Left ventricle myocardium inferior (tissue), 1 donor: Measurements from ENCODE around the gene MEIS2. TPM values are rescaled to one million over a fixed set of nuclear protein-coding genes. Genes with fewer than 3 reads are reported as not detected.

ENCODE experiments used
- DNase-seq: peaks from one replicate; pipeline ENCODE4 v3.0.0-alpha.2; 2020
- H3K27ac ChIP-seq: fragments of 200-600 bp; replicated peaks from 2 replicates; pipeline ENCODE4 v1.8.0; 2021
- H3K27me3 ChIP-seq: fragments of 200-600 bp; 2 replicates; pipeline ENCODE4 v1.8.0; 2021; ENCODE audit warnings: low read depth
- H3K36me3 ChIP-seq: fragments of 200-600 bp; 2 replicates; pipeline ENCODE4 v1.8.0; 2021
- H3K4me1 ChIP-seq: fragments of 200-600 bp; 2 replicates; pipeline ENCODE4 v1.8.0; 2021
- H3K4me3 ChIP-seq: fragments of 200-600 bp; 2 replicates; pipeline ENCODE4 v1.8.0; 2021; ENCODE audit warnings: mild to moderate bottlenecking, moderate library complexity
- H3K9me3 ChIP-seq: fragments of 200-600 bp; replicated peaks from 2 replicates; pipeline ENCODE4 v1.8.0; 2021
- intact Hi-C: fragments of 100-400 bp; cut with micrococcal nuclease; formaldehyde crosslinking; loops from one replicate; pipeline ENCODE4 v1.11.0; 2022
- total RNA-seq: library from RNA; stranded (reverse); fragmentation: NEBNext Ultra II Directional; extraction: Animal tissue kit (Norgen Biotek cat#: 25700); gene quantifications from one replicate; pipeline ENCODE4 v1.2.1, GENCODE V29; 2021
- TF ChIP-seq, protein P1 (sequence below): fragments of 200-600 bp; IDR thresholded peaks from 2 replicates; pipeline ENCODE4 v1.8.0; 2021; ENCODE audit warnings: antibody characterized with exemption, mild to moderate bottlenecking, borderline replicate concordance
- donor health status: DM: no; HTN: yes; CAD: no; lungs with severe emphysema.

MEIS2 gene
- total RNA-seq, 1 donor from 2014 or later, result 36.0 TPM

DNA sequence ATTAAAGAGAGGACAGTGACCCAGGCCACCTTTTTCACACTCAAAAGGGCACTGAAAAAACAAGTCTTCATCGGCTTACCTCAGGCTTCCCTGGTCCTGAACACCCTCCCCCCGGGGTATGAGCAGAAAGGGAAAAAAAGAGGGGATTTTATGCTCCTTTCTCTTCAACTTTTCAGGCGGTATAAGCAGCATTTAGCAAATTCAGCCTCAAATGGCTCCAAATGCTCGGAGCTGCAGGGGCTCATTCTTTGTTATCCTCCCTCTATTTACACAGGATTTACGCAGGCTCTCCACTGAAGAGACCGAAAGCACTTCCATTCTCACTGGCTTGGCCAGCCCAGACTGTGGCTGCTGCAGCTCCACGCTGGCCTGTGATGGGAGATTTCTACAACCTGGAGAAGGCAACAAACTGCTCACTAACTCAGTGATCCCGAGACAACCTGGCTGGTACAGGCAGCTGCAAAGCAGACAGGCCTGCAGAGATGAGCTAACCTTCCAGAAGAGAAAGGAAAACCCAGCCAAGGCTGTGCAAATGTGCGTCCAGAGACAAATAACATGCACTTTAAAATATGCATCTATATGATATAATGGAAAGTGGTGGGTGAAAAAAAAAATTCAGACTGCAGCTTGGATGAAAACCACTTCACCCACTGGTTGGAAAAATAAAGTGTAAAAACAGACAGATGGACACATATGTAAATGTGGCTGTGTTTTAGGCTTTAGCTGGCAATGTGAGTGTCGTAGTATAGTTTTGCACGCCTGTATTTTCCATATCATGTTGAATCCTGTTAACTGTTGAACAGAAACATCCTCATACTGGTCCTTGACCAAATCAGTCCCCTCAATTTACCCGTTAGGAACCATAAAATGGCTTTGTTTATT lies 54.2 kb downstream of the MEIS2 start:
- TF ChIP-seq, protein P1, sequence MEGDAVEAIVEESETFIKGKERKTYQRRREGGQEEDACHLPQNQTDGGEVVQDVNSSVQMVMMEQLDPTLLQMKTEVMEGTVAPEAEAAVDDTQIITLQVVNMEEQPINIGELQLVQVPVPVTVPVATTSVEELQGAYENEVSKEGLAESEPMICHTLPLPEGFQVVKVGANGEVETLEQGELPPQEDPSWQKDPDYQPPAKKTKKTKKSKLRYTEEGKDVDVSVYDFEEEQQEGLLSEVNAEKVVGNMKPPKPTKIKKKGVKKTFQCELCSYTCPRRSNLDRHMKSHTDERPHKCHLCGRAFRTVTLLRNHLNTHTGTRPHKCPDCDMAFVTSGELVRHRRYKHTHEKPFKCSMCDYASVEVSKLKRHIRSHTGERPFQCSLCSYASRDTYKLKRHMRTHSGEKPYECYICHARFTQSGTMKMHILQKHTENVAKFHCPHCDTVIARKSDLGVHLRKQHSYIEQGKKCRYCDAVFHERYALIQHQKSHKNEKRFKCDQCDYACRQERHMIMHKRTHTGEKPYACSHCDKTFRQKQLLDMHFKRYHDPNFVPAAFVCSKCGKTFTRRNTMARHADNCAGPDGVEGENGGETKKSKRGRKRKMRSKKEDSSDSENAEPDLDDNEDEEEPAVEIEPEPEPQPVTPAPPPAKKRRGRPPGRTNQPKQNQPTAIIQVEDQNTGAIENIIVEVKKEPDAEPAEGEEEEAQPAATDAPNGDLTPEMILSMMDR, result no peak
- H3K9me3 ChIP-seq, result no peaks in the 10 kb centered on the region
- H3K27ac ChIP-seq, result peak overlapping the region; percentile 52
- no peaks in the 10 kb centered on the region for H3K27me3 ChIP-seq
- intact Hi-C loops, result no loop called here
- DNase-seq, result no peak
- peaks cover 4% of the 10 kb centered on the region for H3K36me3 ChIP-seq
- H3K4me1 ChIP-seq, result peaks cover 38% of the 10 kb centered on the region
- H3K4me3 ChIP-seq, result peak overlapping the region; percentile 3

DNA sequence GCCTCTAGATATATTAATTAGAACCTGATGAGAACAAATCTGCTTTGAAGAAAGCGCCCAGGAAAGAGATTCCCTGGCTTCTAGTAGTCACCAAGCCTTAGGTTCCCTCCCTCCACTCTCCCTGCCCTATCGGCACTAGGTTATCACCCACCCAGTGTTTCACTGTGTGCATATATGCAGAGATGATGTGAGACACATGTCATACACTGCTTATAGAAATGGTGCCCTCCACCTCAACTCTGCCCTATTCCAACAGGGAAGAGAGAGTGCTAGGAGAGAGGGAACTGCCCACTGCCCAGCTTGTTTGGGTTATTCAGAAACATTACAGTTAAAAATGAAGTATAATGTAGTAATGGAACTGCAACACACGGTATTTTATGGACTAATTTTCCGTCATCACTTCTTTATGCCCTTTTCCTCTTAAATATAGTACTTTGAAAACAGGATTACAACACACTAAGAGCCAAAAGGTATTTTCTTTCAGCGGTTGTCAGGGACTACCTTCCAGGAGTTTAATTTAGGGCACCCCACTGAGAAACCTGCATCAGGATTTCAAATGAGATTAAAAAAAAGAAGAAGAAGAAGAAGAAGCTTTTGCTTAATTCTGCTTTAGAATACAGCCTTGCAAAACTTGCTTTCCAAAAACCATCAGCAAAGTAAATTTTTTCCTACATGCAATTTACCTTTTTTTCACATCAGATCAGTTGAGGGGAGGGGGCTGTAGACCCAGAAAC lies 55.3 kb downstream of the MEIS2 start:
- Histone ChIP-seq H3K36me3 (peaks cover 4% of the 10 kb centered on the region), H3K9me3 (no peaks in the 10 kb centered on the region), H3K4me3 (no peak overlapping the region), H3K27me3 (no peaks in the 10 kb centered on the region), H3K4me1 (peaks cover 48% of the 10 kb centered on the region), H3K27ac (peak overlapping the region; percentile 1)
- intact Hi-C loops, result no loop called here
- TF ChIP-seq, protein P1, result no peak
- no peak for DNase-seq

- no peaks in the 10 kb centered on the region for H3K27me3 ChIP-seq
- no peak for DNase-seq
- H3K4me3 ChIP-seq, result no peak overlapping the region
- no peak overlapping the region for H3K27ac ChIP-seq
- no peaks in the 10 kb centered on the region for H3K9me3 ChIP-seq
- TF ChIP-seq, protein P1, result no peak
- peaks cover 4% of the 10 kb centered on the region for H3K36me3 ChIP-seq
- intact Hi-C loops, result no loop called here
- H3K4me1 ChIP-seq, result peaks cover 58% of the 10 kb centered on the region
Observed at GRCh38 chr15:37041836-37042235, 58.5 kb downstream of the MEIS2 start.

- Histone ChIP-seq H3K9me3 (no peaks in the 10 kb centered on the region), H3K36me3 (peaks cover 11% of the 10 kb centered on the region), H3K4me3 (no peak overlapping the region), H3K27ac (no peak overlapping the region), H3K27me3 (no peaks in the 10 kb centered on the region), H3K4me1 (peaks cover 59% of the 10 kb centered on the region)
- TF ChIP-seq, protein P1, result no peak
- DNase-seq, result no peak
- intact Hi-C loops, result no loop called here
Observed at GRCh38 chr15:37041042-37041441, 59.3 kb downstream of the MEIS2 start.

- Histone ChIP-seq H3K4me1 (peaks cover 59% of the 10 kb centered on the region), H3K36me3 (peaks cover 20% of the 10 kb centered on the region), H3K9me3 (no peaks in the 10 kb centered on the region), H3K4me3 (no peak overlapping the region), H3K27me3 (no peaks in the 10 kb centered on the region), H3K27ac (no peak overlapping the region)
- intact Hi-C loops, result no loop called here
- TF ChIP-seq, protein P1, result no peak
- DNase-seq, result no peak
Observed at GRCh38 chr15:37040072-37040742, 60.1 kb downstream of the MEIS2 start.
